Stimulated activated CD8-positive, alpha-beta memory T cell treated with anti-CD3 and anti-CD28 coated beads, Interleukin-15, amount 100 ng/mL, for 4 hours (primary cell): ENCODE results near the gene ERP27.

Experiments
- DNase-seq, 2 donors: peaks; one replicate each; pipeline ENCODE4 v3.0.0-alpha.2; 2020; ENCODE audit warnings: low read depth in 2 of 2

ERP27 gene

DNA sequence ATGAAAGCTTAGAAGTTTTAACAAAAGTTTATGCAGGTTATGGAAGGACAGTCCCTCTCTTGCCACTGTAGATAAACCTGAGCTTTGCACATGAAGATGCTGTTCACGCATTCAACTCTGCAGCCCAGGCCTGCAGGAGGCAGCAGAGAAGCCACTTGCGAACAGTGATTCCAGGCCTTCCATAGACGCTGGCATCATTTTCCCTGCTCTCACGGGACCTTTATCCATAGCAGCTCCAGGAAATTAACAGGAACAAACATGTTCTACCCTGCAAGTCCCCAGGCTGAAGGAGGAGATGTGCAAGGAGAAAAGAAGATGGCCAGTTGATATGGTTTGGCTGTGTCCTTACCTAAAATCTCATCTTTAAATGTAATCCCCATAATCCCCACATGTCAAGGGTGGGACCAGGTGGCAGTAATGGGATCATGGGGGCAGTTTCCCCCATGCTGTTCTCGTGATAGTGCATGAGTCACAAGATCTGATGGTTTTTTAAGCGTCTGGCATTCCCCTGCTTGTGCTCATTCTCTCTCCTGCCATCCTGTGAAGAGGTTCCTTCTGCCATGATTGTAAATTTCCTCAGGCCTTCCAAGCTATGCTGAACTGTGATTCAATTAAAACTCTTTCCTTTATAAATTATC is 2.0 kb downstream of the ERP27 start:
- DNase-seq, result no peak

GRCh38 chr12:14935031-14935430 is 3.3 kb downstream of the ERP27 start:
- DNase-seq, result no peak

- no peak for DNase-seq
These were observed 3.8 kb downstream of the ERP27 start for GRCh38 chr12:14934511-14934910.

GRCh38 chr12:14931791-14932560 is 6.4 kb downstream of the ERP27 start:
- DNase-seq, result no peak

DNA sequence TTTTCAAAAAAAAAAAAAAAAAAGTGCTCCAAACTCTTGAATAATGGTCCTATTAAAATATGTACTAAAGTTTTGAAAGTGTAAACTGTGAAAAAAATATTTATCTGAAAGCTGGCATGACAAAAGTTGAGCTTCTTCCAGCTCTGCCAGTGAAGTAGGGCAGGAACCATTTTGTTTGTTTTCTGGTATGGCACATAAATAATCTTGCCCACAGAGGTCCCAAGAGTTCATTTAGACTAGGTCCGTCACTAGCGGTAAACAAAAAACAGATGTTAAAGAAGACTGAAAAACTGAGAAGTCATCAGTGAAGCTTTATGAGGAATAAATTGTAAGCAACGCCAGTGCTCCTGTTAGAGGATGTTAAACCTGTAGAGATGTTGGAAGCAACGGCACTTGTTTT is 7.0 kb downstream of the ERP27 start:
- no peak for DNase-seq

- no peak for DNase-seq
These were observed 8.0 kb downstream of the ERP27 start for GRCh38 chr12:14930299-14930698.

GRCh38 chr12:14928931-14929330 is 9.4 kb downstream of the ERP27 start:
- no peak for DNase-seq

- no peak for DNase-seq
These were observed 11.1 kb downstream of the ERP27 start for GRCh38 chr12:14927267-14927666.

GRCh38 chr12:14924541-14924940 is 13.8 kb downstream of the ERP27 start:
- DNase-seq, result no peak

- no peak for DNase-seq
These were observed 14.4 kb downstream of the ERP27 start for GRCh38 chr12:14923944-14924343.

DNA sequence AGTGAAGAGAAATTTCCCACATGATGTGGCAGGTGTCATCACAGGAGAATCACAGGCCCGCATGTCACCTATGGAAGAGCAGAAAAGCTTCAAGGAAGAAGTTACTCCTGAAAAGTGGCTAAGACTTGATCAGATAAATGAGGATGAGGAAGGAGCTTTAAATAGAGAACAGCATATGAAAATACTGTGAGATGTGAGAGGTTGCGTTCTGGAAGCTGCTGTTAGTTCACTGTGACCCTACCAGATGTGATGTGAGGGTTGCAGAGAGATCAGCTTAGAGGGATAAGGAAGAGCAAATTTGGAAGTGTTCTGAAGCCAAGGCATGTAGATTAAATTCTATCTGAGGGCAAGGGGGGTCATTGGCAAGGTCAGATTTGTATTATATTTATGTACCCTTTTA is 17.1 kb downstream of the ERP27 start:
- DNase-seq, result no peak

DNA sequence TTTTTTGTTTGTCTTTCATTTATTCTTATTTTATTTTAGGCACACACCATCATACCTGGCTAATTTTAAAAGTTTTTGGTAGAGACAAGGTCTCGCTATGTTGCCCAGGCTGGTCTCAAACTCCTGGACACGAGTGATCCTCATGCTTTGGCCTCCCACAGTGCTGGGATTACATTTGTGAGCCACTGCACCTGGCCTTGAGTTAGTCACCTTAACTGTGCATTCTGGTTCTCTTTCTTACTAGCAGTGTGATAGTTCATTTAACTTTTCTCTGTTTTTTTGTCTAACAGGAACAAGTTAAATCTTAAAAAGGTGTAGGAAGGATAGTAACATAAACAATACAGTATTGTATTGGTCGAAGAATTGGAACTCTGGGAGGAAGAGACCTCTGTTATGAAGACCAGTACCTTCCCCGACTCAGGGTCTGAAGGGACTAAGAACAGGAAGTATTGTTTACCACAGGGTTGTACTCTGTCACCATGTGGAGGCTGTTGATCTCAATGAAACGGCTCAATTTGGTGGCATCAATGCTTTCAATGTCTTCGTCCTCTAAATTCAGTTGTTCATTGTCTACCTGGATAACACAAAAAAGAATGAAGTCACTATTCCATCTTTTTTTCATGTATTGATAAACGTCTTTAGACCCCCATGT is 17.7 kb downstream of the ERP27 start:
- no peak for DNase-seq

- DNase-seq, result no peak
These were observed 18.9 kb downstream of the ERP27 start for GRCh38 chr12:14919455-14919854.

DNA sequence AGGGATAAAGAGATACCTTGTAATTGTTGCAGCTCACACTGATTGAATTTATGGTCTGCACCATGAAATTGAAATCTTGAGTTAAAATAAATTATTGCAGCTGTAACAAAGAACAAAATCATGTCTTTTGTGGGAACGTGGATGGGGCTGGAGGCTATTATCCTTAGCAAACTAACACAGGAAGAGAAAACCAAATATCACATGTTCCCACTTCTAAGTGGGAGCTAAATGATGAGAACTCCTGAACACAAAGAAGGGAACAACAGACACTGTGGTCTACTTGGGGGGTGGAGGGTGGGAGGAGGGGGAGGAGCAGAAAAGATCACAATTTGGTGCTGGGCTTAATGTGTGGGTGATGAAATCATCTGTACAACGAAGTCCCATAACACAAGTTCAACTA is 22.6 kb downstream of the ERP27 start:
- DNase-seq, result no peak

DNA sequence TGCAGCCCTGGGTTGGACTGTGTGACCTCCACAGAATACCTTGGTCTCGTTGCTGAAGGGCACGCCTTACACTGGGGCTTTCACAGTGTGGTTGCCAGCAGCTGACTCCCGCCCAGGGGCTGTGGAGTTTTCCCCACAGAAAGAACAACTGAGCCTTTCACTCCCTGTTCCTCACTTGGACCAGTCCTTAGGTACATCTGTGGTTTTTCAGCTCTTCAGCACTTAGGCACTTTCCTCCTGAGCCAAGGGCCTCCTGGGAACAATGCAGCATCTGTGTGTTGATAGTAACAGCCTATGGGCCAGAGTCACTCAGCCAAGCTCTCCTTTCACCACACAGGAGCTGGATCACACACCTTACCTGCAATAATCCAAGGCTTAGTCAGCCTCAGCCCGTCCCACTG is 25.0 kb downstream of the ERP27 start:
- no peak for DNase-seq

GRCh38 chr12:14911131-14911530 is 27.2 kb downstream of the ERP27 start:
- DNase-seq, result no peak

DNA sequence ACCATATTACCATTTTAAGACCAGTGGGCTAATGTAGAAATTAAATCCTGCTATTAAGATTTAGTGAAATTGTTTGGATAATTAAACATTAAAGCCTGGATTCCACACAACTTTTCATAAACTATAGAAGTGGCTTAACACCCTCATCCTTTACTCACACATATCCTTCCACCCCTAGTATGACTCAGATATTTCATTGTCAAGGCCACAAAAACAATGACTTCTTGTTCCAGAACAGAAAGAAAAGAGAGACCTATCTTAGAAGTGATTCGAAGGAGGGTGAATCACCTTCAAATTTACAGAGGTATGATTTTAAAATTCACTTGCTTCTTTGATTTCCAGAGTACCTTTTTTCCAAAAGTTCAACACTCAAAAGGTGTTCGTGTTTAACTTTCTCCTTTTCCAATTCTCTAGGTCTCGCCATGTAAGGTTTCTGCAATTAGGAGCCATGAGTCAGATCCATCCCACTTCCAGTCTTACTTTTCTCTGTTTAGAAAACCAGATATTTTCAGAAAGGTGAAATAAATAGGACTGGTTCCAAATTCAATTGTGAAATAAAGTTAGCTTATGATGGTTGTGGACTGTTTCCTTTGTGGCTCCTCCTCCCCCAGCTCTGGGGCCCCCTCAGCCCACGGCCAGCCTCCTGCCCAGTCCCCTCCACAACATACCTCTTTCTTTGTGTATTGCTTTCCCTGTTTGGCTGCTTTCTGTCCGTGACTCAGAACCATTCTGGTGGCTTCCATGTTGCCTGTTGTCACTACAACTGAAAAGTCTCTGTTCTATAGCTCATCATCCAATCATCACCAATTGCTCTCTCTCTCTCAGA is 28.0 kb downstream of the ERP27 start:
- no peak for DNase-seq

DNA sequence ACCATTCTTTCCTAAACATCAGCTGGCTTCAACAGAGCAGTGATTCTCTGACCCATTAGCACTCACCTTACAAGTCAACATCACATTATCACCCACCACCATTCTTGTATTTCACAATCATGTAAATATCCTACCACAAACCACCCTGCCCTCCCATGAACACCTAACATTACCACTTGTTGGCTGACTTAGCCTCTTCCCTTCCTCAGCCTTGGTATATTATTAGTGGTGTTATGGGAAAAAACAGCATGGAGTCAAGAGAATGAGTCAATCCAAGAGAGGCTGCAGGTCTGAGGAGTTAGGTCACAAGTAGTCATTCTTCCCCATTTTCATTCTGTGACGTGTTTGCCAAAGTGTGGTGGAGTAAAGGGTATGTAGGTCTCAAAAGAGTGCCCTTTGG is 30.4 kb downstream of the ERP27 start:
- no peak for DNase-seq

DNA sequence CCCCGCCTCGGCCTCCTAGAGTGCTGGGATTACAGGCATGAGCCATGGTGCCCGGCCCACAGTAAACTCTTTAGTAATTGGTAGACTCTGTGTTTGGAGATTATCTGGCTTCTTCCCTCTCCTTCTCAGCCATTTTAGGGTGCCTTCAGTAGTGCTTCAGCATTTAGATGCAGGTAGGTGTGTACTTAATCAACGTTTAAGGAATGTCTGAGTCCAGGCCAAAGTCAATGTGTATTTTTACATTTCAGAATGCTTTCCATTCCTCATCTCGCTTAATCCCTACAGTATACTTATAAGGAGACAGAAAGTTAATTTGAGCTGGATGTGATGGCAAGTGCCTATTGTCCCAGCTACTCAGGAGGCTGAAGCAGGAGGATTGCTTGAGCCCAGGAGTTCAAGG is 32.2 kb downstream of the ERP27 start:
- DNase-seq, result no peak

GRCh38 chr12:14905269-14906004 is 32.9 kb downstream of the ERP27 start:
- DNase-seq, result no peak

- DNase-seq, result no peak
These were observed 33.5 kb downstream of the ERP27 start for GRCh38 chr12:14904854-14905253.
